Calu3 (cell line): ENCODE measurements around the gene POU6F1. TPM values are rescaled to one million over a fixed set of nuclear protein-coding genes. Genes with fewer than 3 reads are reported as not detected.
"Not testable (repeated sequence)": the region's sequence is repeated elsewhere in the genome, so short reads cannot be mapped to it uniquely, and the experiment has no call there.

ENCODE experiments used
- BruUV-seq: library from RNA; stranded (reverse); fragments of 400-500 nt; replicated peaks from 2 replicates; lab custom pipeline; 2021; lab: Mats Ljungman, UMichigan
- CTCF ChIA-PET: fragments of 300-600 bp; sonication (Branson Sonifier 250); formaldehyde crosslinking; loops from one replicate; lab custom pipeline; 2022; ENCODE audit warnings: antibody characterized with exemption; lab: Charles Lee
- DNase-seq: peaks from one replicate; pipeline ENCODE4 v3.0.0; 2022
- H3K27ac Mint-ChIP-seq: one replicate; pipeline ENCODE4 v1.8.0; 2022; ENCODE audit warnings: mixed read lengths; ENCODE audit not compliant: unreplicated experiment
- H3K27me3 Mint-ChIP-seq: one replicate; pipeline ENCODE4 v1.8.0; 2022; ENCODE audit warnings: mixed read lengths; ENCODE audit not compliant: unreplicated experiment
- H3K36me3 Mint-ChIP-seq: one replicate; pipeline ENCODE4 v1.8.0; 2022; ENCODE audit warnings: mild to moderate bottlenecking, moderate library complexity, mixed read lengths; ENCODE audit not compliant: insufficient read depth, unreplicated experiment
- H3K4me1 Mint-ChIP-seq: one replicate; pipeline ENCODE4 v1.8.0; 2022; ENCODE audit warnings: mild to moderate bottlenecking, low read depth, mixed read lengths; ENCODE audit not compliant: unreplicated experiment
- H3K4me3 Mint-ChIP-seq: one replicate; pipeline ENCODE4 v1.8.0; 2022; ENCODE audit warnings: mild to moderate bottlenecking, low read depth, moderate library complexity, mixed read lengths; ENCODE audit not compliant: unreplicated experiment
- H3K9me3 Mint-ChIP-seq: one replicate; pipeline ENCODE4 v1.8.0; 2022; ENCODE audit warnings: low read depth, mixed read lengths; ENCODE audit not compliant: unreplicated experiment
- intact Hi-C: fragments of 100-400 bp; cut with micrococcal nuclease; formaldehyde crosslinking; loops from one replicate; pipeline ENCODE4 v1.10.0; 2022; ENCODE audit not compliant: unreplicated experiment
- total RNA-seq: library from RNA; stranded (reverse); gene quantifications from 2 replicates; pipeline ENCODE4 v1.2.3, GENCODE V29; 2022
- TF ChIP-seq, protein P1 (sequence below): fragments of 200-600 bp; IDR thresholded peaks from one replicate; pipeline ENCODE4 v1.8.0; 2022; ENCODE audit warnings: antibody characterized with exemption; ENCODE audit not compliant: unreplicated experiment

POU6F1 gene
- total RNA-seq, 1 experiment from 2014 or later, result 2.5 TPM

DNA sequence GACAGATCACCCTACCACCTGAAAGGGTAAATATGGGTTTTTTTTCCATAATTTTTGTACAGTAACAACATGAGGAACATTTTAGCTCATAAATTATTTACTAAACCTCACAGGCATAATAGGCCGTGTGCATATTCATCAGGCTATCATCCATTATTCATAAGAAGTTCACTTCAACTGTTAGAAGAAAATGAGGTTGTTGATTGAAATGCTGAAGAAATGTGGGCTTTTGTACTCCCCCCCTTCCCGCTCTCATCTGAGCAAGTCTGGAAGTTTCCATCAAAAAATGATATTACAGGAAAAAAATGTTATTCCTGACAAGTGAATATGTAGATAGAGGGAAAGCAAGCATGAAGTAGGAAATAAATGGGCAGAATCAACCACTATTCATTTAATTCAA is 7.9 kb upstream of the POU6F1 start:
- CTCF ChIA-PET, result no interaction called here
- H3K4me1 Mint-ChIP-seq, result no peaks in the 10 kb centered on the region
- BruUV-seq, result no TSS peak
- no peak overlapping the region for H3K4me3 Mint-ChIP-seq
- no peaks in the 10 kb centered on the region for H3K36me3 Mint-ChIP-seq
- TF ChIP-seq, protein P1, sequence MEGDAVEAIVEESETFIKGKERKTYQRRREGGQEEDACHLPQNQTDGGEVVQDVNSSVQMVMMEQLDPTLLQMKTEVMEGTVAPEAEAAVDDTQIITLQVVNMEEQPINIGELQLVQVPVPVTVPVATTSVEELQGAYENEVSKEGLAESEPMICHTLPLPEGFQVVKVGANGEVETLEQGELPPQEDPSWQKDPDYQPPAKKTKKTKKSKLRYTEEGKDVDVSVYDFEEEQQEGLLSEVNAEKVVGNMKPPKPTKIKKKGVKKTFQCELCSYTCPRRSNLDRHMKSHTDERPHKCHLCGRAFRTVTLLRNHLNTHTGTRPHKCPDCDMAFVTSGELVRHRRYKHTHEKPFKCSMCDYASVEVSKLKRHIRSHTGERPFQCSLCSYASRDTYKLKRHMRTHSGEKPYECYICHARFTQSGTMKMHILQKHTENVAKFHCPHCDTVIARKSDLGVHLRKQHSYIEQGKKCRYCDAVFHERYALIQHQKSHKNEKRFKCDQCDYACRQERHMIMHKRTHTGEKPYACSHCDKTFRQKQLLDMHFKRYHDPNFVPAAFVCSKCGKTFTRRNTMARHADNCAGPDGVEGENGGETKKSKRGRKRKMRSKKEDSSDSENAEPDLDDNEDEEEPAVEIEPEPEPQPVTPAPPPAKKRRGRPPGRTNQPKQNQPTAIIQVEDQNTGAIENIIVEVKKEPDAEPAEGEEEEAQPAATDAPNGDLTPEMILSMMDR, result no peak
- no peaks in the 10 kb centered on the region for H3K9me3 Mint-ChIP-seq
- intact Hi-C loops, result no loop called here
- DNase-seq, result no peak
- H3K27ac Mint-ChIP-seq, result no peak overlapping the region
- H3K27me3 Mint-ChIP-seq, result no peaks in the 10 kb centered on the region

DNA sequence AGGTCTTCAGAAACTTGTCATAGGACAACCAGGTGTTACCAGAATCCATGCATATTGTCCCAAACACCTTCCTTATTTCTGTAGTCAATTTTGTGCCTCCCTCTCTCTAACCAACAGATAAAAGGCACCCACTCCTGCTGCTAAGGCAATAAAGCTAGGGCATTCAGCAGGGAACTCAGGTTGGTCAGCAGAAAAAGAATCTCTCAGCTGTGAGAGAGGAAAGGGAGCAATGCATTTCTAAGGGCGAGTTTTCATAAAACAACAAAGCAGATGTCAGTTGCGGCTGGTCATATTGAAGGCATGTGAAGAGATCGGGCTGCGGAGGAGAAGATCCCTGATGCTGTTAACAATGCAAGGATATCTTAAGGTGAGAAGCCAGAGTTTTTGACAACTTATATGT is 7.4 kb upstream of the POU6F1 start:
- Mint-ChIP-seq H3K4me1 (no peaks in the 10 kb centered on the region), H3K27me3 (no peaks in the 10 kb centered on the region), H3K9me3 (no peaks in the 10 kb centered on the region), H3K27ac (no peak overlapping the region), H3K36me3 (no peaks in the 10 kb centered on the region), H3K4me3 (no peak overlapping the region)
- TF ChIP-seq, protein P1, result no peak
- DNase-seq, result no peak
- BruUV-seq, result no TSS peak
- intact Hi-C loops, result no loop called here
- CTCF ChIA-PET, result no interaction called here

DNA sequence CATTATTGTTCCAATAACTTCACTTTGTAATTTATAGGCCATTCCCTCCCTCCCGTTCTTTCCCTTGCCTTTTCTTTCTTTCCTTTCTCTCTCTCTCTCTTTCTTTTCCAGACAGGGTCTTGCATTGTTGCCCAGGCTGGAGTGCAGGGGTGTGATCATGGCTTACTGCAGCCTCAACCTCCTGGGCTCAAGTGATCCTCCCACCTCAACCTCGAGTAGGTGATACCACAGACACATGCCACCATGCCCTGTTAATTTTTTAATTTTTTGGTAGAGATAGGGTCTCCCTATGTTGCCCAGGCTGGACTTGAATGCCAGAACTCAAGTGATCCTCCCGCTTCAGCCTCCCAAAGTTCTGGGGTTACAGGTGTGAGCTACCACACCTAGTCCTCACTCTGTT is 6.8 kb upstream of the POU6F1 start:
- intact Hi-C loops, result no loop called here
- H3K4me1 Mint-ChIP-seq, result peaks cover under 1% of the 10 kb centered on the region
- no peaks in the 10 kb centered on the region for H3K27me3 Mint-ChIP-seq
- BruUV-seq, result no TSS peak
- H3K36me3 Mint-ChIP-seq, result no peaks in the 10 kb centered on the region
- CTCF ChIA-PET, result no interaction called here
- no peak overlapping the region for H3K27ac Mint-ChIP-seq
- H3K9me3 Mint-ChIP-seq, result no peaks in the 10 kb centered on the region
- TF ChIP-seq, protein P1, result no peak
- DNase-seq, result no peak
- no peak overlapping the region for H3K4me3 Mint-ChIP-seq

DNA sequence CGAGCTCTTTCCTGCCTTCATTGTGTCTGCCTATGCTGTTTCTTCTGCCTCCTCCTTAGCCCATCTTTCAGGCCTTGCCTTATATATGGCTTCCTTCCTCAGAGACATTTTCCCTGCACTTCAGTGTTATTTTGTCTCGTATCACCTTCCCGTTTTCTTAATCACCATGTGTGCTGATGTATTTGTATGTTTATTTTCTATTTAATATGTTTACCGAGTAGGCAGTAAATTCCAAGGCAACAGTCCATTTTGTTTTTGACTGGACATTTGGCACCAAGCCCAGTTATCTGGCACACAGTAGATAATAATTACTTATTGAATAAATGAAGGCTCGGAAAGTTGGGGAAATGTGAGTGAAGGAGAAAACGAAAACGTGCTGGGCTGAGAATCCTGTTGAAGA is 4.6 kb upstream of the POU6F1 start:
- BruUV-seq, result no TSS peak
- H3K4me1 Mint-ChIP-seq, result peaks cover 16% of the 10 kb centered on the region
- CTCF ChIA-PET, result interaction anchor here (0.6 kb wide), 1 partner anchor 125 kb away, joined by 3 read pairs; no protein-coding TSS in a partner anchor
- intact Hi-C loops, result no loop called here
- peaks cover 11% of the 10 kb centered on the region for H3K36me3 Mint-ChIP-seq
- TF ChIP-seq, protein P1, result no peak
- no peaks in the 10 kb centered on the region for H3K27me3 Mint-ChIP-seq
- H3K9me3 Mint-ChIP-seq, result no peaks in the 10 kb centered on the region
- DNase-seq, result peak; percentile 20
- no peak overlapping the region for H3K27ac Mint-ChIP-seq
- peak overlapping the region; percentile 41 for H3K4me3 Mint-ChIP-seq

DNA sequence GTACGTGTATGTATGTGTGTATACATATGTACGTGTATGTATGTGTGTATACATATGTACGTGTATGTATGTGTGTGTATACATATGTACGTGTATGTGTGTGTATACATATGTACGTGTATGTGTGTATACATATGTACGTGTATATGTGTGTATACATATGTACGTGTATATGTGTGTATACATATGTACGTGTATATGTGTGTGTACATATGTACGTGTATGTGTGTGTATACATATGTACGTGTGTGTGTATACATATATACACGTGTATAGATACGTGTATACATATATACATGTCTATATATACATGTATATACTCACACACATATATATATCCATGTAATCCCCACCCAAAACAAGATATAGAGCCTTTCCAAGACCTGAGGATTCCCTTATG is 2.0 kb upstream of the POU6F1 start:
- H3K27ac Mint-ChIP-seq, H3K27me3 Mint-ChIP-seq, BruUV-seq, H3K9me3 Mint-ChIP-seq, DNase-seq, CTCF ChIA-PET, intact Hi-C loops, H3K4me3 Mint-ChIP-seq: not testable (repeated sequence)
- peaks cover 11% of the 10 kb centered on the region for H3K36me3 Mint-ChIP-seq
- peaks cover 16% of the 10 kb centered on the region for H3K4me1 Mint-ChIP-seq
